ENCODE results near the gene KDM4D. TPM values are rescaled to one million over a fixed set of nuclear protein-coding genes. Genes with fewer than 3 reads are reported as not detected.
"Not testable (repeated sequence)": the region's sequence is repeated elsewhere in the genome, so short reads cannot be mapped to it uniquely, and the experiment has no call there.

The KDM4D gene
- total and polyA plus RNA-seq, 3 donors from 2014 or later = 43.9 to 96.1 (median 44.2) TPM

- Histone ChIP-seq H3K4me3 (no peak overlapping the region), H3K4me1 (peaks cover 8% of the 10 kb centered on the region), H3K36me3 (ENCODE audit: low read depth, missing control alignments) (no peaks in the 10 kb centered on the region), H3K27ac (peak overlapping the region in 1 of 2 donors; percentile 43), H3K9me3 (no peaks in the 10 kb centered on the region), H3K27me3 (no peaks in the 10 kb centered on the region)
- intact Hi-C loops (cut with DNase I; ENCODE audit: low total_unique reads) = no loop called here
- no peak for DNase-seq
- no peak for TF ChIP-seq POLR2A (IDR thresholded peaks at IDR 0.05)
- TF ChIP-seq, protein P1, sequence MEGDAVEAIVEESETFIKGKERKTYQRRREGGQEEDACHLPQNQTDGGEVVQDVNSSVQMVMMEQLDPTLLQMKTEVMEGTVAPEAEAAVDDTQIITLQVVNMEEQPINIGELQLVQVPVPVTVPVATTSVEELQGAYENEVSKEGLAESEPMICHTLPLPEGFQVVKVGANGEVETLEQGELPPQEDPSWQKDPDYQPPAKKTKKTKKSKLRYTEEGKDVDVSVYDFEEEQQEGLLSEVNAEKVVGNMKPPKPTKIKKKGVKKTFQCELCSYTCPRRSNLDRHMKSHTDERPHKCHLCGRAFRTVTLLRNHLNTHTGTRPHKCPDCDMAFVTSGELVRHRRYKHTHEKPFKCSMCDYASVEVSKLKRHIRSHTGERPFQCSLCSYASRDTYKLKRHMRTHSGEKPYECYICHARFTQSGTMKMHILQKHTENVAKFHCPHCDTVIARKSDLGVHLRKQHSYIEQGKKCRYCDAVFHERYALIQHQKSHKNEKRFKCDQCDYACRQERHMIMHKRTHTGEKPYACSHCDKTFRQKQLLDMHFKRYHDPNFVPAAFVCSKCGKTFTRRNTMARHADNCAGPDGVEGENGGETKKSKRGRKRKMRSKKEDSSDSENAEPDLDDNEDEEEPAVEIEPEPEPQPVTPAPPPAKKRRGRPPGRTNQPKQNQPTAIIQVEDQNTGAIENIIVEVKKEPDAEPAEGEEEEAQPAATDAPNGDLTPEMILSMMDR (IDR thresholded peaks at IDR 0.05) = no peak
These were observed 47.3 kb upstream of the KDM4D start for GRCh38 chr11:94926271-94926625.

DNA sequence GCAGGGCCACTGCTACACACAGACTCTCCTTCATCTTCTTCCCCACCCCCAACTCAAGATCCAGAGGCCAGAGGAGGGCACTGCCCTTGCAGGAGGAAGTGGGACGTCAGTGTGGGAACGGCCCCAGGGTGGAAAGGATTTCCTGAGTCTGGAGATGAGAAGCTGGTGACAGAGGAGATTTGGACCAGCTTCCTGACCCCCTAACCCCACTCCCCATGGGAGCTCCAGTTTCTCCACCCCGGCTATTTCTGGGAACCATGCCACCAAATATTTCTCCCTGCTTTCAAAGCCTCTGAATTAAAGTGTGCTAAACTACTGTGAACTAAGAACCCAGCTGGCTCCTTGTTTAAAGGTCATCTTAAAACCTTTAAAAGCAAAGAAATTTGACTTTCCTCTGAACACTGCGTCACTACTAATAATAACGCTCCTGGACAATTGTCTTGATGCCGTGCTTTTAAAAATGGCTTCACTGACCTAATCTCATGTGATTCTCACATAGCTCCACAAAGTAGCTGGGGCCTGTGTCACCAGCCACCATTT is 46.7 kb upstream of the KDM4D start:
- H3K36me3 ChIP-seq (ENCODE audit: low read depth, missing control alignments) = no peaks in the 10 kb centered on the region
- peaks cover 8% of the 10 kb centered on the region for H3K4me1 ChIP-seq
- WGBS, 2 donors = 34 to 36% methylated on average over 6 of the region's 6 CpGs
- peak overlapping the region in 1 of 2 donors; percentile 43 for H3K27ac ChIP-seq
- no peak overlapping the region for H3K4me3 ChIP-seq
- no peaks in the 10 kb centered on the region for H3K27me3 ChIP-seq
- H3K9me3 ChIP-seq = no peaks in the 10 kb centered on the region
- no peak for TF ChIP-seq POLR2A (IDR thresholded peaks at IDR 0.05)
- TF ChIP-seq, protein P1 (IDR thresholded peaks at IDR 0.05) = no peak
- peak; percentile 58 for DNase-seq
- intact Hi-C loops (cut with DNase I; ENCODE audit: low total_unique reads) = no loop called here

DNA sequence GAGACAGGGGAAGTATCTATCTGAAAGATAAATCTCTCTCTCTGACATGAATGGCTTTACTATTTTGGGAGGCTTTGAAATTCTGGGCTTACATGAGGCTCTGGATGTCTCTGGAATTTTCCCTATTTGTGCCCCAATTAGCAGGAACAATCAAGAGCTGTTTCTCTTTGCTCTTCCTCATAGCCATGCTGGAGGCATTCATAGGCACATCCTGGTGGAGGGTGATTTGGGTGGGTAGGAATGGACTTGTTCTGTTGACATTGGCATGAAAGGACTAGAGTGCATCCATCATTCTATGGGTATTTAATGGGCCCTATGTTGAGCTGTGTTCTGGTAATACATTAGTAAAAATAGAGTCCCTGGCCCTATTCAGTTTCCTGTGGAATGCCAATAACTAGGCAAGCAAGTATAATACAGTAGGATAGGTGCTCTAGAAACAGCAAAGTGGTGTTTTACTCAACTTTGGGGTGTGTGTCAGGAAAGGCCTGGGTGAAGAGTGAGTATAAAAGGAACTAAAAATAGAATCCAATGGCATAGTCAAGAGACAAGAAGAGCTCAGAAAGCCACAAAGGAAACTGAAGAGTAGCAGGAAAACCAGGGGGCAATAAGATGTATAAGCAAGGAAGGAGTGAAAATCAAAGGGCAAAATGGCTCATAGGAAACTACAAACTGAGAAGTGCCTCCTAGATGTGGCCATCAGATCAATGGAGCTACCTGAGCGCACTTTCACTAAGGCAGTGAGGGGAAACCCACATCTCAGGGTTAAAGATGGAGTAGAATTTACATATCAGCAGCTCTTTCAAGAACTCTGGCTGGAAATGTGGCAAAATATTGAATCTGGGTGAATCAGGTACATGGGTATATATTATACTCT is 45.2 kb upstream of the KDM4D start:
- H3K4me1 ChIP-seq = peaks cover 8% of the 10 kb centered on the region
- no peak for TF ChIP-seq POLR2A (IDR thresholded peaks at IDR 0.05)
- TF ChIP-seq, protein P1 (IDR thresholded peaks at IDR 0.05) = no peak
- DNase-seq = no peak
- no peak overlapping the region for H3K4me3 ChIP-seq
- WGBS, 2 donors = 93 to 95% methylated on average over 1 of the region's 1 CpG
- no peaks in the 10 kb centered on the region for H3K36me3 ChIP-seq (ENCODE audit: low read depth, missing control alignments)
- no peaks in the 10 kb centered on the region for H3K9me3 ChIP-seq
- no peaks in the 10 kb centered on the region for H3K27me3 ChIP-seq
- intact Hi-C loops (cut with DNase I; ENCODE audit: low total_unique reads) = no loop called here
- H3K27ac ChIP-seq = no peak overlapping the region

DNA sequence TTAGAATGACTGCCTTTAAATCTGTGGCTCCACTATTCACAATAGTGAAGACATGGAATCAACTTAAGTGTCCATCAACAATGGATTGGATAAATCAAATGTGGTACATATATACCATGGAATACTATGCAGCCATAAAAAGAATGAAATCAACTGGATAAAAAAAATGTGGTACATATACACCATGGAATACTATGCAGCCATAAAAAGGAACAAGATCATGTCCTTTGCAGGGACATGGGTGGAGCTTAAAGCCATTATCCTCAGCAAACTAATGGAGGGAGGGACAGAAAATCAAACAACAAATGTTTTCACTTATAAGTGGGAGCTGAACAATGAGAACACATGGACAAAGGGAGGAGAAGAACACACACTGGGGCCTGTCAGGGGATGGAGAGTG is 41.4 kb upstream of the KDM4D start:
- H3K4me1 ChIP-seq; intact Hi-C loops (cut with DNase I; ENCODE audit: low total_unique reads); H3K36me3 ChIP-seq (ENCODE audit: low read depth, missing control alignments); H3K27me3 ChIP-seq; H3K9me3 ChIP-seq; H3K27ac ChIP-seq; H3K4me3 ChIP-seq; DNase-seq: not testable (repeated sequence)

- Histone ChIP-seq H3K36me3 (ENCODE audit: low read depth, missing control alignments) (no peaks in the 10 kb centered on the region), H3K4me1 (peaks cover 2% of the 10 kb centered on the region), H3K27ac (no peak overlapping the region), H3K9me3 (no peaks in the 10 kb centered on the region), H3K4me3 (no peak overlapping the region), H3K27me3 (no peaks in the 10 kb centered on the region)
- no peak for TF ChIP-seq POLR2A (IDR thresholded peaks at IDR 0.05)
- TF ChIP-seq, protein P1 (IDR thresholded peaks at IDR 0.05) = no peak
- no peak for DNase-seq
- intact Hi-C loops (cut with DNase I; ENCODE audit: low total_unique reads) = no loop called here
- 96% methylated on average over 5 of the region's 5 CpGs for WGBS, 2 donors
These were observed 41.0 kb upstream of the KDM4D start for GRCh38 chr11:94932503-94932902.
